Psoas muscle (tissue), 8 donors: ENCODE data around the gene RALGAPA2. TPM values are rescaled to one million over a fixed set of nuclear protein-coding genes. Genes with fewer than 3 reads are reported as not detected.

Experiments used
- ATAC-seq, 4 donors: fragments of 200-7000 bp; cut with Tn5 transposase; one replicate each; pipeline ENCODE4 v1.9.1; 2020; ENCODE audit warnings: moderate library complexity in 3 of 4, mild to moderate bottlenecking in 2 of 4
- DNase-seq, 2 donors: peaks; one replicate each; pipeline ENCODE4 v3.0.0-alpha.2; 2020
- H3K27ac ChIP-seq: fragments of 200-600 bp; one replicate; pipeline ENCODE4 v1.8.0; 2022
- H3K27me3 ChIP-seq, 3 donors: fragments of 200-600 bp in 1 of 3; one replicate each; pipeline versions ENCODE4 v1.6.1 to v1.8.0; 2013 to 2022; ENCODE audit warnings: low read length in 2 of 3, mild to moderate bottlenecking in 2 of 3, moderate library complexity in 1 of 3; ENCODE audit not compliant: insufficient read depth in 3 of 3
- H3K36me3 ChIP-seq, 2 donors: fragments of 200-600 bp in 1 of 2; one replicate each; pipeline versions ENCODE4 v1.6.1 to v1.8.0; 2013 to 2022; ENCODE audit warnings: low read depth in 1 of 2, mild to moderate bottlenecking in 1 of 2, moderate library complexity in 1 of 2; ENCODE audit not compliant: insufficient read depth in 1 of 2
- H3K4me1 ChIP-seq: fragments of 200-600 bp; one replicate; pipeline ENCODE4 v1.8.0; 2022
- H3K4me3 ChIP-seq: fragments of 200-600 bp; one replicate; pipeline ENCODE4 v1.8.0; 2022; ENCODE audit warnings: mild to moderate bottlenecking
- H3K9me3 ChIP-seq: fragments of 200-600 bp; one replicate; pipeline ENCODE4 v1.8.0; 2022
- WGBS, 3 donors: extraction: QIAGEN DNeasy Blood & Tissue Kit; methylation state at CpG; one replicate each; pipeline versions ENCODE4 v1.1.6 to v1.1.7; 2013; 5-methylcytosine and 5-hydroxymethylcytosine counted together
- intact Hi-C, 2 donors: fragments of 100-400 bp; cut with DNase I; formaldehyde crosslinking; loops; one replicate each; pipeline versions ENCODE4 v1.11.0 to v1.14.2; 2022
- polyA plus RNA-seq, 3 donors: library from polyadenylated mRNA; stranded (reverse); fragments of 200-250 nt; gene quantifications; one replicate each; pipeline ENCODE4 v1.2.3, GENCODE V29; 2013
- total RNA-seq, 4 donors: library from RNA; stranded (reverse); fragmentation: NEBNext Ultra II Directional in 2 of 4; extraction: Animal tissue kit (Norgen Biotek cat#: 25700) in 2 of 4; gene quantifications; one replicate each; pipeline versions ENCODE4 v1.2.1 to v1.2.4, GENCODE V29; 2021 to 2023
- TF ChIP-seq, protein P1 (sequence below): fragments of 200-600 bp; IDR thresholded peaks from one replicate; pipeline ENCODE4 v1.8.0; 2022; ENCODE audit warnings: antibody characterized with exemption
- donor health status: healthy with polysubstance abuse.
- donor health status: DM: no; HTN: no; CAD: no; lungs with moderate emphysema.
- donor health status: Bipolar disorder and iron deficiency.
- donor health status: healthy.
- donor health status: DM: yes; HTN: yes; CAD: no.
- donor health status: DM: no; HTN: no; CAD: no.
- donor health status: DM: no; HTN: no; CAD: no.
- donor health status: DM: yes; HTN: yes; CAD: no.

The RALGAPA2 gene
- total and polyA plus RNA-seq, 7 donors, result 12.2 to 75.5 (median 51.1) TPM

DNA sequence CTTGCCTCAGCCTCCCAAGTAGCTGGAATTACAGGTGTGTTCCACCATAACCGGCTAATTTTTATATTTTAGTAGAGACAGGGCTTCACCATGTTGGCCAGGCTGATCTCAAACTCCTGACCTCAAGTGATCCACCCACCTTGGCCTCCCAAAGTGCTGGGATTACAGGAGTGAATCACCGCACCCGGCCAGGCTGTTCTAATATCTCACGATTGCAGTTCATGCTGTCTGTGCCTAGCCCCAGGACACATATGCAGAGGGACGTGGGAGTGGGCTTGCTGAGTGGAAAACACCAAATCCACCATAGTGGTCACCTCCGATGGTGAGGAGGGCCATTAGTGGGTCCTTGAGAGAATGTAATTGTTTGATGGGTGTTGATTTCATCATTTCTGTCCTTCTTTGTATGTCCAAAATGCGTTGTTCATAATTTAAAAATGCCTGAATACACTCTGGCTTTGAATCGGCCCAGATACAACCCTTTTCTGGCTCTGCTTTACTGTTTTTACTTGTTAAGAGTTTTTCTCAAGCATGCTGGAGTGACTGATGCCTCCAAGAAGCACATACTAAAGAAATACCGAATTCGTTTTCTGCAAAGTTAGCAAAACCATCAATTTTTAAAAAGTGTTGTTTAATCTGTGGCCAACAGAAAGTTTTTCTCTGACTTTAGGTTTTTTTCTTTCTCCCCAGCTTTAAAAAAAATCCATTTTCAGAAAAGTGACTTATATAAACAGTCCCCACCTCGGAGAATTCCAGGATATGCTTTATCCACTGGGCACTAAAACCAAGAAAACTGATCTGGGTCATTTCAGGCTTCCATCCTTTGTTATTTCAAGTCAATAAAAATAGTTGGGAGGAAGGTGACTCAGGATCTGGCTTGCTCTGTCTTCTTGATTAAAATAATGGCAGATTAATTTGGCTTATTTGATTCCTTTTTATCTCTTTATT, 18.8 kb upstream of the RALGAPA2 start:
- H3K4me3 ChIP-seq, result no peak overlapping the region
- no peaks in the 10 kb centered on the region for H3K36me3 ChIP-seq
- DNase-seq (no peak), ATAC-seq (peak; percentile 38 to 54 (median 50))
- WGBS, 3 donors, result 74 to 75% (median 75%) methylated on average over 11 of the region's 11 CpGs
- H3K9me3 ChIP-seq, result no peaks in the 10 kb centered on the region
- TF ChIP-seq, protein P1, sequence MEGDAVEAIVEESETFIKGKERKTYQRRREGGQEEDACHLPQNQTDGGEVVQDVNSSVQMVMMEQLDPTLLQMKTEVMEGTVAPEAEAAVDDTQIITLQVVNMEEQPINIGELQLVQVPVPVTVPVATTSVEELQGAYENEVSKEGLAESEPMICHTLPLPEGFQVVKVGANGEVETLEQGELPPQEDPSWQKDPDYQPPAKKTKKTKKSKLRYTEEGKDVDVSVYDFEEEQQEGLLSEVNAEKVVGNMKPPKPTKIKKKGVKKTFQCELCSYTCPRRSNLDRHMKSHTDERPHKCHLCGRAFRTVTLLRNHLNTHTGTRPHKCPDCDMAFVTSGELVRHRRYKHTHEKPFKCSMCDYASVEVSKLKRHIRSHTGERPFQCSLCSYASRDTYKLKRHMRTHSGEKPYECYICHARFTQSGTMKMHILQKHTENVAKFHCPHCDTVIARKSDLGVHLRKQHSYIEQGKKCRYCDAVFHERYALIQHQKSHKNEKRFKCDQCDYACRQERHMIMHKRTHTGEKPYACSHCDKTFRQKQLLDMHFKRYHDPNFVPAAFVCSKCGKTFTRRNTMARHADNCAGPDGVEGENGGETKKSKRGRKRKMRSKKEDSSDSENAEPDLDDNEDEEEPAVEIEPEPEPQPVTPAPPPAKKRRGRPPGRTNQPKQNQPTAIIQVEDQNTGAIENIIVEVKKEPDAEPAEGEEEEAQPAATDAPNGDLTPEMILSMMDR, result no peak
- intact Hi-C loops, result loop anchor here in 1 of 2 donors (5.0 kb wide), 1 partner anchor 41 kb away; no protein-coding TSS in a partner anchor
- H3K27me3 ChIP-seq, result no peaks in the 10 kb centered on the region
- peaks cover 27% of the 10 kb centered on the region for H3K4me1 ChIP-seq
- peak overlapping the region; percentile 89 for H3K27ac ChIP-seq

DNA sequence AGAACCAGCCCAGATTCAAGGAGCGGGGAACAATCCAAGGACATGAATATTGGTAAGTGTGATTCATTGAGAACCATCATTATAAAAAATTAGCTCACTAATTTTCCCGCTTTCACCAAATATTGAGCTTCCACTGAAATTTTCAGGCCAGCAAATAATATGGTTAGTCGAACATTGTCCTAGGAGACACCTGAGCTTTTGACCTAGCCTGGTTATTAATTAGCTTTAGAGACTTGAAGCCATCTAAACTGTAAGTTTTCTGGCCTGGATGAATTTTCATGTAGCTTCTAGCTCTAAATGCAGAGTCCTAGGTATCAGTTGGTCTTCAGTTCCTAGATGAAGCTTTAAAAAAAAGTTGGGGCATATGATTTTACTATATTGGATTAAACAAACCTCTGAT, 17.1 kb upstream of the RALGAPA2 start:
- TF ChIP-seq, protein P1, result no peak
- no peaks in the 10 kb centered on the region for H3K9me3 ChIP-seq
- 94 to 97% (median 96%) methylated on average over 3 of the region's 3 CpGs for WGBS, 3 donors
- no peak overlapping the region for H3K27ac ChIP-seq
- ATAC-seq (no peak), DNase-seq (no peak)
- intact Hi-C loops, result no loop called here
- H3K4me3 ChIP-seq, result no peak overlapping the region
- H3K36me3 ChIP-seq, result no peaks in the 10 kb centered on the region
- peaks cover 22% of the 10 kb centered on the region for H3K4me1 ChIP-seq
- H3K27me3 ChIP-seq, result no peaks in the 10 kb centered on the region

DNA sequence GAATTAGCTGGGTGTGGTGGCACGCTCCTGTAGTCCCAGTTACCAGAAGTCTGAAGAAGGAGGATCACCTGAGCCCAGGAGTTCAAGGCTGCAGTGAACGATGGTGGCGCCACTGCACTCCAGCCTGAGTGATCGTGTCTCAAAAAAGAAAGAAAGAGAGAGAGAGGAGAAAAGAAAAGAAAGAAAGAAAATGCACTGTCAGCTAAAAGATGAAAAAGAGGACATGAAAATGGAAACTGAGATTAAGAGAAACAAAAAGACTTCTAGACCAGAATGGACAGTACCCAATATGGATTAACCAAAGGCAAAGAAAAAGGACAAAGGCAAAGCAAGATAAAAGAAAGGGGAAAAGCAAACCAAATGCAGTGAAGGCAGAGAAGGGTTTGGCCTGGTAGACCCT, 9.0 kb upstream of the RALGAPA2 start:
- DNase-seq (no peak), ATAC-seq (no peak)
- H3K4me3 ChIP-seq, result no peak overlapping the region
- H3K9me3 ChIP-seq, result no peaks in the 10 kb centered on the region
- H3K27me3 ChIP-seq, result no peaks in the 10 kb centered on the region
- H3K4me1 ChIP-seq, result no peaks in the 10 kb centered on the region
- WGBS, 3 donors, result 94 to 98% (median 95%) methylated on average over 4 of the region's 4 CpGs
- H3K36me3 ChIP-seq, result no peaks in the 10 kb centered on the region
- H3K27ac ChIP-seq, result no peak overlapping the region
- intact Hi-C loops, result no loop called here
- TF ChIP-seq, protein P1, result no peak

DNA sequence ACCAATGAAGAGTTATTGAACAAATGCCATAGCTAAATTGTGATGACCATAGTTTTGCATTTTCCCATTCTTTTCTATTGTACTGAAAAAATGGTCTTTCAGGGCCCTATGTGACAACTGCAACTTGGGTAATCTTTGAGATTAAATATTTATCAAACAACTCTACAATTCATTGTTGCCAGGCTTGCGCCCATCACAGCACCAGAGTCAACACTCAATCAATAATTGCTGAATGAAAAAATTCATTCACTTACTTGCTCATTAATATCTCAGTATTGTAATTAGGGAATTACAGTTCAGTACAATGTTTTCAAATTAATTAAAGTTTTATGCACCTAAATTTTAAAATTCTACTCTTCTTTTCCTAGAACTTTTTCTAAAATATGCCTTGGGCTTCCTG, 7.7 kb upstream of the RALGAPA2 start:
- WGBS, 3 donors, result 98 to 100% (median 99%) methylated on average over 1 of the region's 1 CpG
- H3K27me3 ChIP-seq, result no peaks in the 10 kb centered on the region
- no peaks in the 10 kb centered on the region for H3K9me3 ChIP-seq
- H3K4me3 ChIP-seq, result no peak overlapping the region
- no peak overlapping the region for H3K27ac ChIP-seq
- TF ChIP-seq, protein P1, result no peak
- DNase-seq (no peak), ATAC-seq (no peak)
- H3K36me3 ChIP-seq, result no peaks in the 10 kb centered on the region
- H3K4me1 ChIP-seq, result no peaks in the 10 kb centered on the region
- intact Hi-C loops, result no loop called here
